H1 (cell line): ENCODE measurements around the gene NOD2. TPM values are rescaled to one million over a fixed set of nuclear protein-coding genes. Genes with fewer than 3 reads are reported as not detected.
A peak's percentile ranks its signal among the peaks of the same experiment; 100 is the strongest.

Experiments used
- CTCF ChIA-PET: fragments of 300-600 bp; sonication (Branson Sonifier 250); formaldehyde crosslinking; loops from one replicate; lab custom pipeline; 2021; ENCODE audit not compliant: partially characterized antibody; lab: Charles Lee
- POLR2A ChIA-PET: fragments of 300-600 bp; sonication (Branson Sonifier 250); formaldehyde crosslinking; loops from one replicate; lab custom pipeline; 2021; ENCODE audit warnings: inconsistent platforms; ENCODE audit not compliant: partially characterized antibody; lab: Charles Lee
- DNase-seq, 2 experiments: peaks; one replicate each; pipeline versions ENCODE4 v3.0.0 to v3.0.0-alpha.2; 2010 to 2022; ENCODE audit warnings: low spot score in 2 of 2, low read depth in 1 of 2, mixed read lengths in 1 of 2
- FAIRE-seq: peaks from 2 replicates; lab custom pipeline; 2011; peaks lifted over from hg19 to GRCh38; lab: Jason Lieb, UNC
- H2AFZ ChIP-seq: 2 replicates; pipeline ENCODE4 v1.8.1; 2012; ENCODE audit warnings: low read length, inconsistent platforms
- H2AK5ac ChIP-seq: 2 replicates; pipeline ENCODE4 v1.6.1; 2013; ENCODE audit warnings: low read depth, low read length
- H2BK120ac ChIP-seq: replicated peaks from 2 replicates; pipeline ENCODE3; 2013; ENCODE audit warnings: low read depth, low read length, inconsistent platforms
- H2BK12ac ChIP-seq: 2 replicates; pipeline ENCODE4 v1.6.1; 2013; ENCODE audit warnings: low read depth, low read length
- H2BK15ac ChIP-seq: 2 replicates; pipeline ENCODE4 v1.6.1; 2013; ENCODE audit warnings: low read length
- H2BK20ac ChIP-seq: 2 replicates; pipeline ENCODE4 v1.6.1; 2013; ENCODE audit warnings: low read length
- H2BK5ac ChIP-seq: 2 replicates; pipeline ENCODE4 v1.6.1; 2013; ENCODE audit warnings: low read depth, low read length
- H3K14ac ChIP-seq: 2 replicates; pipeline ENCODE4 v1.6.1; 2013; ENCODE audit warnings: inconsistent platforms; ENCODE audit not compliant: insufficient read length
- H3K18ac ChIP-seq: 2 replicates; pipeline ENCODE4 v1.6.1; 2013; ENCODE audit warnings: low read length; ENCODE audit errors: extremely low read depth
- H3K23ac ChIP-seq: 2 replicates; pipeline ENCODE4 v1.6.1; 2013; ENCODE audit warnings: inconsistent platforms; ENCODE audit not compliant: insufficient read length
- H3K23me2 ChIP-seq: 2 replicates; pipeline ENCODE4 v1.6.1; 2013; ENCODE audit warnings: low read depth, low read length
- H3K27ac ChIP-seq: 2 replicates; pipeline ENCODE4 v1.6.1; 2011; ENCODE audit warnings: low read depth, low read length, inconsistent platforms
- H3K27me3 ChIP-seq, 4 experiments: replicated peaks in 1 of 4; 1 replicate in 1 of 4; 2 replicates in 3 of 4; pipeline versions ENCODE4 v1.6.1 to v1.8.1; 2011 to 2013; ENCODE audit warnings: low read length in 3 of 4, mild to moderate bottlenecking in 3 of 4, inconsistent platforms in 2 of 4, mixed read lengths in 2 of 4, moderate library complexity in 1 of 4; ENCODE audit not compliant: control insufficient read depth in 3 of 4, insufficient read depth in 3 of 4; ENCODE audit errors: extremely low read depth in 1 of 4
- H3K36me3 ChIP-seq, 4 experiments: 2 replicates each; pipeline versions ENCODE4 v1.6.1 to v1.8.1; 2011 to 2013; ENCODE audit warnings: mild to moderate bottlenecking in 4 of 4, low read length in 3 of 4, moderate library complexity in 2 of 4, control low read depth in 1 of 4, inconsistent platforms in 1 of 4; ENCODE audit not compliant: insufficient read depth in 4 of 4, control insufficient read depth in 2 of 4
- H3K4ac ChIP-seq: replicated peaks from 2 replicates; pipeline ENCODE3; 2013; ENCODE audit warnings: low read length, low read depth, mixed read lengths, inconsistent platforms; ENCODE audit not compliant: insufficient read length
- H3K4me1 ChIP-seq, 4 experiments: replicated peaks in 1 of 4; 1 replicate in 1 of 4; 2 replicates in 3 of 4; pipeline versions ENCODE4 v1.6.1 to v1.8.1; 2011 to 2013; ENCODE audit warnings: low read length in 3 of 4, inconsistent platforms in 2 of 4, mixed read lengths in 1 of 4; ENCODE audit not compliant: insufficient read depth in 4 of 4, control insufficient read depth in 3 of 4
- H3K4me2 ChIP-seq, 2 experiments: 2 replicates each; pipeline versions ENCODE4 v1.6.1 to v1.8.1; 2011 to 2013; ENCODE audit warnings: low read depth in 2 of 2, low read length in 2 of 2, control low read depth in 1 of 2, inconsistent platforms in 1 of 2, mild to moderate bottlenecking in 1 of 2; ENCODE audit not compliant: insufficient read depth in 1 of 2
- H3K4me3 ChIP-seq, 4 experiments: fragments of 200-600, 300-600 bp in 1 of 4; sonication (generic), shearing (Covaris generic), sonication (Bioruptor Twin) in 1 of 4; 2 replicates each; pipeline versions ENCODE4 v1.5.1 to v1.8.1; 2011 to 2016; ENCODE audit warnings: low read length in 4 of 4, low read depth in 3 of 4, control low read depth in 2 of 4, inconsistent platforms in 2 of 4, mild to moderate bottlenecking in 2 of 4, mixed read lengths in 1 of 4, moderate library complexity in 1 of 4; ENCODE audit not compliant: insufficient read depth in 2 of 4; ENCODE audit errors: extremely low read depth in 1 of 4
- H3K56ac ChIP-seq: replicated peaks from 2 replicates; pipeline ENCODE3; 2013; ENCODE audit warnings: low read depth, mild to moderate bottlenecking, mixed read lengths, low read length, inconsistent platforms; ENCODE audit not compliant: insufficient read length
- H3K79me1 ChIP-seq: 2 replicates; pipeline ENCODE4 v1.6.1; 2013; ENCODE audit warnings: low read depth, low read length, control low read depth
- H3K79me2 ChIP-seq, 2 experiments: 2 replicates each; pipeline versions ENCODE4 v1.6.1 to v1.8.1; 2012 to 2013; ENCODE audit warnings: low read length in 2 of 2, mild to moderate bottlenecking in 2 of 2, inconsistent platforms in 1 of 2; ENCODE audit not compliant: insufficient read depth in 2 of 2, control insufficient read depth in 1 of 2
- H3K9ac ChIP-seq, 4 experiments: replicated peaks in 1 of 4; 1 replicate in 1 of 4; 2 replicates in 3 of 4; pipeline versions ENCODE4 v1.6.1 to v1.8.1; 2011 to 2013; ENCODE audit warnings: low read depth in 3 of 4, low read length in 3 of 4, control low read depth in 2 of 4, mild to moderate bottlenecking in 2 of 4, moderate library complexity in 2 of 4, inconsistent platforms in 1 of 4; ENCODE audit errors: extremely low read depth in 1 of 4
- H3K9me3 ChIP-seq, 2 experiments: 2 replicates each; pipeline versions ENCODE4 v1.6.1 to v1.8.1; 2012 to 2013; ENCODE audit warnings: mild to moderate bottlenecking in 2 of 2, moderate library complexity in 2 of 2, control low read depth in 1 of 2, inconsistent platforms in 1 of 2, low read depth in 1 of 2, low read length in 1 of 2, mixed read lengths in 1 of 2; ENCODE audit not compliant: insufficient read depth in 2 of 2
- H4K20me1 ChIP-seq, 2 experiments: replicated peaks in 1 of 2; 2 replicates each; pipeline versions ENCODE3 to v1.8.1; 2011 to 2013; ENCODE audit warnings: inconsistent platforms in 2 of 2, low read length in 2 of 2, mild to moderate bottlenecking in 1 of 2; ENCODE audit not compliant: insufficient read depth in 2 of 2, control insufficient read depth in 1 of 2
- H4K5ac ChIP-seq: 2 replicates; pipeline ENCODE4 v1.6.1; 2013; ENCODE audit warnings: low read length, low read depth, mixed read lengths, inconsistent platforms; ENCODE audit not compliant: insufficient read length
- H4K8ac ChIP-seq: 2 replicates; pipeline ENCODE4 v1.8.0; 2013; ENCODE audit warnings: mild to moderate bottlenecking, moderate library complexity, low read length, inconsistent platforms; ENCODE audit not compliant: insufficient read depth; ENCODE audit errors: extremely low read depth
- H4K91ac ChIP-seq: replicated peaks from 2 replicates; pipeline ENCODE3; 2013; ENCODE audit warnings: low read length, mixed read lengths, inconsistent platforms; ENCODE audit not compliant: insufficient read length
- ASH2L ChIP-seq: fragments of 200-600, 300-600 bp; sonication (generic); IDR thresholded peaks from one replicate; pipeline ENCODE4 v1.7.1; 2017; ENCODE audit warnings: low read length
- CEBPB ChIP-seq: IDR thresholded peaks from 2 replicates; pipeline ENCODE4 v1.6.1; 2012; ENCODE audit warnings: low read depth, low read length
- GABPA ChIP-seq: IDR thresholded peaks from 2 replicates; pipeline ENCODE4 v1.6.1; 2011; ENCODE audit warnings: mild to moderate bottlenecking, low read length, moderate library complexity, borderline replicate concordance; ENCODE audit not compliant: insufficient read depth
- GTF2F1 ChIP-seq: IDR thresholded peaks from 2 replicates; pipeline ENCODE4 v1.6.1; 2012; ENCODE audit warnings: low read depth, low read length, improper control_type of control experiment, borderline replicate concordance
- KDM4A ChIP-seq: IDR thresholded peaks from one replicate; pipeline ENCODE4 v1.7.1; 2012; ENCODE audit warnings: low read depth, mild to moderate bottlenecking, moderate library complexity, low read length, inconsistent platforms; ENCODE audit not compliant: severe bottlenecking
- MAFK ChIP-seq: IDR thresholded peaks from 2 replicates; pipeline ENCODE4 v1.6.1; 2012; ENCODE audit warnings: low read depth, mild to moderate bottlenecking, improper control_type of control experiment, low read length
- NRF1 ChIP-seq: IDR thresholded peaks from 2 replicates; pipeline ENCODE4 v1.6.1; 2011; ENCODE audit warnings: mild to moderate bottlenecking, low read depth, low read length, improper control_type of control experiment
- RAD21 ChIP-seq, 2 experiments: IDR thresholded peaks in 1 of 2; conservative IDR thresholded peaks in 1 of 2; 2 replicates each; pipeline ENCODE4 v1.6.1; 2011; ENCODE audit warnings: low read depth in 2 of 2, low read length in 2 of 2, improper control_type of control experiment in 1 of 2, inconsistent platforms in 1 of 2, mild to moderate bottlenecking in 1 of 2, moderate library complexity in 1 of 2
- RBBP5 ChIP-seq: IDR thresholded peaks from 2 replicates; pipeline ENCODE4 v1.7.1; 2012; ENCODE audit warnings: low read depth, mild to moderate bottlenecking, inconsistent platforms, low read length, moderate library complexity, borderline replicate concordance
- SIRT6 ChIP-seq: IDR thresholded peaks from one replicate; pipeline ENCODE4 v1.7.1; 2012; ENCODE audit warnings: low read length, inconsistent platforms
- ZNF274 ChIP-seq: IDR thresholded peaks from 2 replicates; pipeline ENCODE4 v1.7.0; 2012; ENCODE audit warnings: low read length, borderline replicate concordance; ENCODE audit errors: extremely low read depth
- WGBS, 2 experiments: shearing (Covaris generic) in 1 of 2; methylation state at CpG; one replicate each; pipeline versions ENCODE4 v1.1.6 to v1.1.7; 2013 to 2015; ENCODE audit warnings: low lambda C conversion rate in 2 of 2, mixed read lengths in 2 of 2, inconsistent platforms in 1 of 2, low coverage in 1 of 2, missing lambda C conversion rate in 1 of 2; ENCODE audit not compliant: insufficient replicate concordance in 2 of 2, insufficient coverage in 1 of 2, insufficient read length in 1 of 2; ENCODE audit errors: extremely low coverage in 1 of 2, missing lambda C conversion rate in 1 of 2; 5-methylcytosine and 5-hydroxymethylcytosine counted together
- polyA plus RNA-seq, 7 experiments: library from polyadenylated mRNA; depleted of rRNA in 3 of 7; stranded (reverse) in 5 of 7; unstranded in 2 of 7; fragments of >200 nt in 5 of 7; fragments of 200-250 nt in 2 of 7; gene quantifications; 1 replicate in 5 of 7; 2 replicates in 1 of 7; 4 replicates in 1 of 7; pipeline versions ENCODE4 v1.2.1 to v1.2.3, GENCODE V29; 2011 to 2013; ENCODE audit warnings: missing spikeins in 2 of 7, mixed read lengths in 2 of 7
- total RNA-seq: library from RNA; stranded (reverse); fragmentation: NEBNext Ultra II Directional; extraction: Animal tissue kit (Norgen Biotek cat#: 25700); gene quantifications from 2 replicates; pipeline ENCODE4 v1.2.1, GENCODE V29; 2021

The NOD2 gene
- total and polyA plus RNA-seq, 2 of the 8 experiments (the other 6 are each of a cell fraction or from before 2014, with no cell fraction given) = 0.37 to 0.42 TPM

- no peak overlapping the region for H2BK20ac ChIP-seq
- H2AK5ac ChIP-seq = no peak overlapping the region
- WGBS, 2 experiments = 17% methylated on average over 39 of the region's 40 CpGs; no CpG with 5 or more reads in 1 of the 2 experiments
- peak overlapping the region; percentile 64; the same call in 1 of the 2 replicates for H2AFZ ChIP-seq
- no peaks in the 10 kb centered on the region for H3K79me1 ChIP-seq
- H4K91ac ChIP-seq = peak overlapping the region; percentile 13
- H3K9ac ChIP-seq = peak overlapping the region in 3 of 4 experiments; percentile 9 to 46 (median 26); a peak in 3 of 7 replicates
- H3K4me1 ChIP-seq = peaks cover 0 to 2% (median 0%) of the 10 kb centered on the region in 4 experiments; a peak in 1 of 7 replicates
- H3K36me3 ChIP-seq = no peaks in the 10 kb centered on the region
- H3K18ac ChIP-seq = no peak overlapping the region; the same call in 1 of the 2 replicates
- H3K56ac ChIP-seq = no peak overlapping the region
- CTCF ChIA-PET = interaction anchor here (0.5 to 21.1 kb wide), 53 partner anchors 9 to 709 kb away, joined by 3 to 279 read pairs (median 4); partner anchors contain the start of gene SNX20
- no peak overlapping the region for H4K5ac ChIP-seq
- H3K4me3 ChIP-seq = peak overlapping the region; percentile 11 to 58 (median 55); a peak in 7 of 8 replicates
- FAIRE-seq (peak; percentile 28), DNase-seq (peak; percentile 41 to 99)
- H3K27ac ChIP-seq = no peak overlapping the region
- no peaks in the 10 kb centered on the region for H3K79me2 ChIP-seq
- H4K20me1 ChIP-seq = no peaks in the 10 kb centered on the region
- POLR2A ChIA-PET = interaction anchor here (0.8 to 2.3 kb wide), 3 partner anchors 9 to 72 kb away, joined by 3 to 6 read pairs (median 6); no protein-coding TSS in a partner anchor
- H3K23ac ChIP-seq = no peak overlapping the region
- H3K4ac ChIP-seq = no peak overlapping the region
- H2BK12ac ChIP-seq = no peak overlapping the region
- H4K8ac ChIP-seq = peak overlapping the region; percentile 86
- H3K14ac ChIP-seq = no peak overlapping the region
- no peak overlapping the region for H2BK15ac ChIP-seq
- H3K27me3 ChIP-seq = 0 out of 7 replicates have a peak, but pooled peaks cover 0 to 3% (median 0%) of the 10 kb centered on the region in 4 experiments
- H2BK120ac ChIP-seq = no peak overlapping the region
- no peaks in the 10 kb centered on the region for H3K23me2 ChIP-seq
- peak overlapping the region; percentile 39 to 82; a peak in 3 of 4 replicates for H3K4me2 ChIP-seq
- 0 out of 4 replicates have a peak, but pooled peaks cover 0 to 5% of the 10 kb centered on the region in 2 experiments for H3K9me3 ChIP-seq
- H2BK5ac ChIP-seq = no peak overlapping the region
- TF ChIP-seq KDM4A (peak; percentile 62), GABPA (no peak), GTF2F1 (no peak), MAFK (no peak), CEBPB (0 out of 2 replicates have a peak, but pooled peaks have one; percentile 27), RAD21 (IDR thresholded peaks at IDR 0.05 in 1 of 2, conservative IDR thresholded peaks at IDR 0.05 in 1 of 2; ENCODE audit: low read depth in 2 of 2, low read length in 2 of 2) (peak; percentile 89 to 93), NRF1 (no peak), ZNF274 (no peak), RBBP5 (no peak; the same call in 1 of the 2 replicates), ASH2L (no peak), SIRT6 (no peak)
These were observed 28.1 kb upstream of the NOD2 start for GRCh38 chr16:50665128-50665878.
